Medulla oblongata (tissue), 1 donor: ENCODE results near the gene RASAL3.
"Not testable (repeated sequence)": the region's sequence is repeated elsewhere in the genome, so short reads cannot be mapped to it uniquely, and the experiment has no call there.

Experiments used
- DNase-seq: peaks from one replicate; pipeline ENCODE4 v3.0.0-alpha.2; 2015; ENCODE audit errors: extremely low spot score

RASAL3 gene

DNA sequence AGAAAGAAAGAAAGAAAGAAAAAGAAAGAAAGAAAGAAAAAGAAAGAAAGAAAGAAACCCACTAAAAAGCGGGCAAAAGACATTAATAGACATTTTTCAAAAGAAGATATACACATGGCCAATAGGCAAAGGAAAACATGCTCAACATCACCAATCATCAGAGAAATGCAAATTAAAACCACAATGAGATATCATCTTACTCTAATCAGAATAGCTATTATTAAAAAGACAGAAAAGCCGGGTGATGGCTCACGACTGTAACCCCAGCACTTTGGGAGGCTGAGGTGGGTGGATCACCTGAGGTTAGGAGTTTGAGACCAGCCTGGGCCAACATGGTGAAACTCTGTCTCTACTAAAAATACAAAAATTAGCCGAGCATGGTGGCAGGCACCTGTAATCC is 9.5 kb upstream of the RASAL3 start:
- DNase-seq, result not testable (repeated sequence)

GRCh38 chr19:15471639-15472101 is 7.3 kb upstream of the RASAL3 start:
- DNase-seq, result no peak

GRCh38 chr19:15469513-15470297 is 5.4 kb upstream of the RASAL3 start:
- no peak for DNase-seq

- DNase-seq, result no peak
Measured at GRCh38 chr19:15468675-15469512, 4.5 kb upstream of the RASAL3 start.

DNA sequence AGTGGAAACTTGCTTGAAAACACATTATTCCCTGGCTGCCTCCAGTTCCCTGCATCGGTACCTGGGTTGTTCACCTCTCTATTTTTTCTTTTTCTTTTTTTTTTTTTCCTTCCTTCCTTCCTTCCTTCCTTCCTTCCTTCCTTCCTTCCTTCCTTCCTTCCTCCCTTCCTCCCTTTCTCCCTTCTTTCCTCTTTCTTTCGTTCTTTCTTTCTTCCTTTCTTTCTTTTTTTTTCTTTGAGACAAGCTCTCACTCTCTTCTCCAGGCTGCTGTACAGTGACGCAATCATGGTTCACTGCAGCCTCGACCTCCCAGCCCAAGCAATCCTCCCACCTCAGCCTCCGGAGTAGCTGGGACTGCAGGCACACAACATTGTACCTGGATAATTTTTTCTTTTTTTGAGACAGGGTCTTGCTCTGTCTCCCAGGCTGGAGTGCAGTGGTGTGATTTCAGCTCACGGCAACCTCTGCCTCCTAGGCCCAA is 3.4 kb upstream of the RASAL3 start:
- DNase-seq, result no peak

GRCh38 chr19:15466851-15467733 is 2.7 kb upstream of the RASAL3 start:
- no peak for DNase-seq

- DNase-seq, result no peak
Measured at GRCh38 chr19:15463861-15464371, 428 bp downstream of the RASAL3 start.

- no peak for DNase-seq
Measured at GRCh38 chr19:15461694-15462093, 2.6 kb downstream of the RASAL3 start.

DNA sequence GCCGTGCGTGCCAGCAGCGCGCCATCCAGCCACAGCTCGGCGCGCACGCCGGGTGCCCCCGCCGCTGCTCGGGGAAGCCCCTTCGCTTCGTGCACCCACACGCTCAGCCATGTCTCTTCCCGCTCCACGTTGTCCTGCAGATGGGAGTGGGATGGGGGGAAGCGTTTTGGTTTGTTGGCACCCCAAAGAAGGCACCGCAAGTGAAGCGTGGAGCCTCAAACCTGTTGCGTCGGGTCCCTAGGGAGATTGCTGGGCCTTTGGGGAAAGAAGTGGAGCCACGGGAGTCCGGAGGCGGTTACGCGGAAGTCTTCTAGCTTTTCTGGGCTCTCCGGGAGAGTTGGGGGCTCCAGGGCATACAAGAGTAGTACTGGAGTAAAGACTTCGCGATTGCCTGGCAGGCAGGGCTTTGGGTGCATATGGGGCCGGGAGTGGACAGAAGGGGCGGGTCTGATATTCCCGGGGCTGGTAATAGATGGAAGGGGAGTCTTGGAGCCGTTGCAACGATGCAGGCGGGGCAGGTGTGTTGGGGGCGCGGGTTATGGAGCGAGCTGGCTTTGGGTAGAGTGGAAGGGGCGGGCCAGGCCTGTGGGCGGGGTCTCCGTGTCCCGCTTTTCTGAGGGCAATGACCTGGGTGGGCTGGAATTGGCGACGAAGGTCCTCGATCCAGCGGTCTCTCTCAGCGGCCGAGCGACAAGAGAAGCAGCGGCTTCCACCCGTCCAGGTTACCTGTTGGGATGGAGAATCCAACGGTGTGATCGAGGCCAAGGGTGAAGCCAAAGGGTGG is 6.5 kb downstream of the RASAL3 start:
- DNase-seq, result no peak

- no peak for DNase-seq
Measured at GRCh38 chr19:15456871-15457700, 7.3 kb downstream of the RASAL3 start.

DNA sequence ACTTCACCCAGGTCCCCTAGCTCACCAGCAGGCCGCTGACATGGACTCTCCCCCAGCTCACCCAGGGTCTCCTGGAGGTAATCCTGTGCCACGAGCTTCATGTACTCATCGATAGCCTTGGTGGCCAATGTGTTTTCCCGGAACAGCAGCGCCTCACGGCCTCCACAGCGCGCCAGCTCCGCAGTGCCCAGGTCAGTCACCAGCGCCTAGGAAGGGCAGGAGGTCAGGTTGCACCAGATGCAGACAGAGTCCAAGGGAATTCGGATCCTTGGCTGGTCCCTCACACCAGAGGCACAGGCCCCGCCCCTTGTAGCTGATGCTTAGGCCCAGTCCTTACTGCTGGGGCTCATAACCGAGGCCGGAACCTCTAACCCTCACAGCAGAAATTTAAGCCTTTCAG is 7.9 kb downstream of the RASAL3 start:
- no peak for DNase-seq

DNA sequence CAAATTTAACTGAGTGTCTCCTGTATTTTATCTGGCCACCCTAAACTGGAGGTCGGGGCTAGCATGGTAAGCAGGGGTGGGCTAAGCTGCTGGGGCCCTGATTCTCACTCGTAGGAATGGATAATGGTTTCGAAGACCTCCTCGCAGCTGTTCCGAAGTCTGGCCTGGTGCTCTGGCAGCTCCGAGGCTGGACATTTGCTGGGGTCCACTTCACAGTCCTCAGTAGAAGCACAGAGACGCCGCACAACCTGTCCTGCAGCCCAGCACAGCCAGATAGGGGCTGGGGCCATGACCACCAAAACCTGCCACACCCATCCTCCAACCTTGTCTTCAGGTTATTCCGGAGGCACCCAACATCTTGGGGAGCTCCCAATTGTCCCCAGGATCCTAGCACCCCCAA is 8.3 kb downstream of the RASAL3 start:
- no peak for DNase-seq

GRCh38 chr19:15453906-15454860 is 10.2 kb downstream of the RASAL3 start:
- no peak for DNase-seq

GRCh38 chr19:15453091-15453578 is 11.2 kb downstream of the RASAL3 start:
- no peak for DNase-seq

- no peak for DNase-seq
Measured at GRCh38 chr19:15452111-15453047, 12.0 kb downstream of the RASAL3 start.

DNA sequence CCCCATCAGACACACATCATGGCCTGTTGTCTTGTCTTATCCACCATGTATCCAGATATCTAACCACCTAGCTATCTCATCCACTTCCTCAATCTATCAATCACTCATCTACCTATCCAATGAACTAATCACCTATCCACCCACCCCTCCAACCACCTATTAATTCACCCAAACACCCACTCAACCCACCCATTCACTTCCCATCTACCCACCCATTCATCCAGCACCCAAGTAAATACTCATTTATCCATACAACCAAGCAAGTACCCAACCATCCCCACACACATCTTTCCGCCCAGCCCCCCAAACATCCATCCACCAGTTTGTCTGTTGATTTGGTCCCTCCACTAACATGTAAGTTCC is 13.8 kb downstream of the RASAL3 start:
- no peak for DNase-seq
